Measurements from ENCODE around the gene AAGAB.

- TF ChIP-seq TAF1 (IDR thresholded peaks at IDR 0.05; ENCODE audit: borderline replicate concordance, insufficient read depth, low read length) (no peak), POLR2AphosphoS5 (IDR thresholded peaks at IDR 0.05; ENCODE audit: low read depth, low read length) (no peak), SIN3A (IDR thresholded peaks at IDR 0.05; ENCODE audit: borderline replicate concordance, insufficient read depth, low read length) (no peak)
Observed at GRCh38 chr15:67185051-67185450, 69.4 kb downstream of the AAGAB start.
